Chondrocyte (in vitro differentiated cells): Measurements from ENCODE around the gene LCN2. TPM values are rescaled to one million over a fixed set of nuclear protein-coding genes. Genes with fewer than 3 reads are reported as not detected.

Experiments
- DNase-seq: peaks from one replicate; pipeline ENCODE4 v3.0.0; 2021; ENCODE audit warnings: mixed read lengths, low spot score
- H3K27ac Mint-ChIP-seq: one replicate; pipeline ENCODE4 v1.8.0; 2021; ENCODE audit warnings: mild to moderate bottlenecking, moderate library complexity, mixed read lengths; ENCODE audit not compliant: unreplicated experiment
- H3K27me3 Mint-ChIP-seq: 2 replicates; pipeline ENCODE4 v1.8.0; 2021; ENCODE audit warnings: low read depth, mixed read lengths
- H3K36me3 Mint-ChIP-seq: 2 replicates; pipeline ENCODE4 v1.8.0; 2021; ENCODE audit warnings: low read depth, mixed read lengths
- H3K4me1 Mint-ChIP-seq: 2 replicates; pipeline ENCODE4 v1.8.0; 2021; ENCODE audit warnings: low read depth, mild to moderate bottlenecking, mixed read lengths
- H3K4me3 Mint-ChIP-seq: one replicate; pipeline ENCODE4 v1.8.0; 2021; ENCODE audit warnings: mild to moderate bottlenecking, moderate library complexity, mixed read lengths; ENCODE audit not compliant: unreplicated experiment
- H3K9me3 Mint-ChIP-seq: 2 replicates; pipeline ENCODE4 v1.8.0; 2021; ENCODE audit warnings: low read depth, mixed read lengths
- CTCF ChIP-seq: fragments of 200-600 bp; sonication (generic); IDR thresholded peaks from 2 replicates; pipeline ENCODE4 v1.5.0; 2021; ENCODE audit warnings: antibody characterized with exemption, mild to moderate bottlenecking, moderate library complexity
- long read RNA-seq: library from polyadenylated mRNA; stranded (forward); transcript quantifications from one replicate; pipeline ENCODE4 v2.0.0, GENCODE V29; 2021
- total RNA-seq: library from RNA; stranded (reverse); gene quantifications from 3 replicates; pipeline ENCODE4 v1.2.1, GENCODE V29; 2021

LCN2 gene
- not detected in 3 replicates for total RNA-seq
- long read RNA-seq = 0 reads

GRCh38 chr9:128149001-128149701, at the start of gene LCN2:
LCN2 (plus strand) TSS chr9:128149453; CDS start chr9:128149526, 73 bp downstream.
- H3K4me3 Mint-ChIP-seq = no peak within 1 kb of the TSS
- DNase-seq = peak; percentile 63
- no peak within 1 kb of the TSS for H3K27ac Mint-ChIP-seq
- H3K27me3 Mint-ChIP-seq = no peaks in the 10 kb centered on the region
- no peaks in the 10 kb centered on the region for H3K9me3 Mint-ChIP-seq
- H3K4me1 Mint-ChIP-seq = peaks cover 4% of the 10 kb centered on the region
- no peak for TF ChIP-seq CTCF
- no peaks in the 10 kb centered on the region for H3K36me3 Mint-ChIP-seq

DNA sequence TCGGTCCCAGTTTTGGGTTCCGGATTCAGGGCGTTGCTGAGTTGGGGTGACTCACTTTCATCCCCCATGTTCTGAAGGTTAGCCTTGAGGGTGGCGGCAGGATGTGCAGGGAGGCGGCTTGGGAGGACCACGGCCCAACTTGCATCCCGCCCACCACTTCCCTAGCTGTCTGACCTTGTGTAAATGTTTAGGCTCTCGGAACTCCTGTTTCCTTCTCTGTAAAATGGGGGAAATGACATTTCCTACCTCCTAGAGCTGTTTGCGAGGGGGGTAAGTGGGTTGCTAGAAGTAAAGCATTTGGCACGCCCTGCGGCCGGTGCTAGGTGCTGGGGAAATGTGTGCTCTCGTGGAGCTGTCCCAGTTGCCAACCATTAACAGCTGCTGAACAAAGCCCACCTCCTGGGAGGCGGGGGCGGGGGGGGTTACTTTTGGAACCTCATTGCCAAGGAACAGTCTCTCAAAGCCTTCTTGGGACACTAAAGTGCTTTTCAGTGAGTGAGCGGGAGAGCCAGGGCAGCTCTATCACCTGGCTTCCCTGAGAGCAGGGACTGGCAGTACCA, 49.2 kb upstream of the LCN2 start:
- TF ChIP-seq CTCF = no peak
- Mint-ChIP-seq H3K4me3 (peak overlapping the region; percentile 97), H3K27ac (peak overlapping the region; percentile 100)

DNA sequence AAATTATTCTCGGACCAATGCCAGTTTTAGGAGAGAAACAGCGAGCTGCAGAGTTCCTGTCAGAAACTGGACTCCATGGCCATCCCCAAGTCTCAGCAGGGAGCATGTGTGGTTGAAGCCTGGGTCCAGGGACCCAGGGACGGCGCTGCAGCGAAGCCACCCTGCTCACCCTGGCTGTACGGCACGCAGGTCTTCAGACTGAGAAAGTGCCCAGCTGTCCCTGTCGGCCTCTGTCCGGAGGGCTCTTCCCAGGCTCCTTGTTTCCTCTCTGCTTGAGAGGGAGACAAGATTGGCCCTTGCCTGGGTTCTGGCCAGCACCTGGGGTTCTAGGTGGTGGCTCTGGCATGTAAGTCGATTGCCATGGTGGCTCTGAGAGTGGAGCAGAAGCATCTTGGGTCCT, 48.7 kb upstream of the LCN2 start:
- DNase-seq = no peak
- no peaks in the 10 kb centered on the region for H3K9me3 Mint-ChIP-seq
- H3K36me3 Mint-ChIP-seq = peaks cover 25% of the 10 kb centered on the region
- peak overlapping the region; percentile 100 for H3K27ac Mint-ChIP-seq
- peak overlapping the region; percentile 97 for H3K4me3 Mint-ChIP-seq
- peaks cover 47% of the 10 kb centered on the region for H3K4me1 Mint-ChIP-seq
- no peaks in the 10 kb centered on the region for H3K27me3 Mint-ChIP-seq
- no peak for TF ChIP-seq CTCF

More for the DNA sequence above, 49.2 kb upstream of the LCN2 start:
- Mint-ChIP-seq H3K27me3 (no peaks in the 10 kb centered on the region), H3K9me3 (no peaks in the 10 kb centered on the region), H3K36me3 (peaks cover 25% of the 10 kb centered on the region), H3K4me1 (peaks cover 47% of the 10 kb centered on the region)
- DNase-seq = no peak

- Mint-ChIP-seq H3K27me3 (no peaks in the 10 kb centered on the region), H3K27ac (peak overlapping the region; percentile 65), H3K36me3 (peaks cover 25% of the 10 kb centered on the region), H3K4me1 (peaks cover 47% of the 10 kb centered on the region), H3K4me3 (peak overlapping the region; percentile 97), H3K9me3 (no peaks in the 10 kb centered on the region)
- DNase-seq = no peak
- no peak for TF ChIP-seq CTCF
Observed at GRCh38 chr9:128101231-128101661, 48.0 kb upstream of the LCN2 start.

DNA sequence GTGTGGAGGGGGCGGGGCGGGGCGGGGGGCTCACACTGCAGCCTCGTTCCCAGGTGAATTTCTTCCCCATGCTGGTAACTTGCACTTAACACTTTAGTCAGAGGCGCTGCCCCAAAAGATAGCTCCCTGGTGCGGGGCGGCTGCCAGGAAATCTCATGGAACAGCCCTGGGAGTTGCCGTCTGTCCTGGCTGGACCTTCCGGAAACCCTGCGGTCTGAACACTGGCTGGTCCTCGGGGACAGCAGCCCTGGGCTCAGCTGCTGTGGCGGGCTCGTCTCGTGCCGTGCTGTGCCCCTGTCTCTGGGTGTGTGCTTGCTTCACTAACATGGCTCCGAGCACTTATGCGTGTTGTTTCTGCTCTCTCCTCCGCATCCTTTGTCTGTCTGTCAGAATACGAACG, 47.6 kb upstream of the LCN2 start:
- H3K27me3 Mint-ChIP-seq = no peaks in the 10 kb centered on the region
- H3K4me1 Mint-ChIP-seq = peaks cover 47% of the 10 kb centered on the region
- H3K9me3 Mint-ChIP-seq = no peaks in the 10 kb centered on the region
- TF ChIP-seq CTCF = no peak
- H3K27ac Mint-ChIP-seq = no peak overlapping the region
- peaks cover 29% of the 10 kb centered on the region for H3K36me3 Mint-ChIP-seq
- no peak overlapping the region for H3K4me3 Mint-ChIP-seq
- DNase-seq = no peak
